ENCODE results near the gene TBC1D17. TPM values are rescaled to one million over a fixed set of nuclear protein-coding genes. Genes with fewer than 3 reads are reported as not detected.
"Not testable (repeated sequence)": the region's sequence is repeated elsewhere in the genome, so short reads cannot be mapped to it uniquely, and the experiment has no call there.

TBC1D17 gene
- total RNA-seq, 1 donor from 2014 or later = 33.9 TPM

DNA sequence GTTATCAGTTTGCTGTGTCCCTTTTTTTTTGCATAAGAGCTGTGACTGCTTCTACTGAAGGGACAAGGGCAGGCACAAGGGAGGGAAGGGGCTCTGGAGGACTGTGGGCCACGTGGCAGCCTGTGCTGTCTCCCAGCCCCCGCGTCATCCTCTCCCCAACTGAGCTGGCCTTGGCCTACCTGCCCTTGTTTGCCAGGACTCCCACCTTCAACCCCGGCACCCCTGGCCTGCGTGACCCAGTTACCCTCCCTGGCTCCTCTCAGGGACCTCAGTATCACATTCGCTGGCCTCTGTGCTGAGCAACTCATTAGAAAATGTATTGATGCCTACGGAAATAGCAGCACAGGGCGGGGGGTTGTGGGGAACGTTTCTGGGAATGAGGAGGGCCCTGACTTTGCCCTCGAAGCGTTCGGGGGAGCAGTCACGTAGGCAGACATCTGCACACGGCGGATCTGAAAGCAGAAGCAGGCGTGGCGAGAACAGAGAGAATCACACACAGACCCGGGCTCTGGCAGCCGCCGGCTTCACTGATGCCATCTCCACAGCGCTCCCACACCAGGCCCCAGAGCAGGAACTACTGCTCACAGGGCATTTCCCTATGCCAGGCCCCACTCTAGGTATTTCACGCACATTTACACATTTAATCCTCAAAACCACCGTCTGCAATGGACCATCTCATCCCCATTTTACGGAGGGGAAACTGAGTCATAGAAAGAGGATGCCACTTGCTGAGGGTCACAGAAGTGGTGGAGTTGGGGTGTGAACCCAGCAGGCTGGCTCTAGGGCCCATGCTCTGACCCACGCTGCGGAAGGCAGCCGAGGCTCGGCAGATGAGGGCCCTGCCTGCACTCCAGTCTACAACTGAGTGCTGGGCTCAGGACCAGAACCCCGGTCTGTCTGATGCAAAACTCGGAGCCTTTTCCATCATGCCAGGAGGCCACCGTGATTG lies 45.8 kb downstream of the TBC1D17 start:
- H3K4me1 Mint-ChIP-seq (ENCODE audit: unreplicated experiment) = peaks cover 15% of the 10 kb centered on the region
- H3K27ac Mint-ChIP-seq = no peak overlapping the region
- TF ChIP-seq, protein P1, sequence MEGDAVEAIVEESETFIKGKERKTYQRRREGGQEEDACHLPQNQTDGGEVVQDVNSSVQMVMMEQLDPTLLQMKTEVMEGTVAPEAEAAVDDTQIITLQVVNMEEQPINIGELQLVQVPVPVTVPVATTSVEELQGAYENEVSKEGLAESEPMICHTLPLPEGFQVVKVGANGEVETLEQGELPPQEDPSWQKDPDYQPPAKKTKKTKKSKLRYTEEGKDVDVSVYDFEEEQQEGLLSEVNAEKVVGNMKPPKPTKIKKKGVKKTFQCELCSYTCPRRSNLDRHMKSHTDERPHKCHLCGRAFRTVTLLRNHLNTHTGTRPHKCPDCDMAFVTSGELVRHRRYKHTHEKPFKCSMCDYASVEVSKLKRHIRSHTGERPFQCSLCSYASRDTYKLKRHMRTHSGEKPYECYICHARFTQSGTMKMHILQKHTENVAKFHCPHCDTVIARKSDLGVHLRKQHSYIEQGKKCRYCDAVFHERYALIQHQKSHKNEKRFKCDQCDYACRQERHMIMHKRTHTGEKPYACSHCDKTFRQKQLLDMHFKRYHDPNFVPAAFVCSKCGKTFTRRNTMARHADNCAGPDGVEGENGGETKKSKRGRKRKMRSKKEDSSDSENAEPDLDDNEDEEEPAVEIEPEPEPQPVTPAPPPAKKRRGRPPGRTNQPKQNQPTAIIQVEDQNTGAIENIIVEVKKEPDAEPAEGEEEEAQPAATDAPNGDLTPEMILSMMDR (conservative IDR thresholded peaks at IDR 0.05) = no peak

DNA sequence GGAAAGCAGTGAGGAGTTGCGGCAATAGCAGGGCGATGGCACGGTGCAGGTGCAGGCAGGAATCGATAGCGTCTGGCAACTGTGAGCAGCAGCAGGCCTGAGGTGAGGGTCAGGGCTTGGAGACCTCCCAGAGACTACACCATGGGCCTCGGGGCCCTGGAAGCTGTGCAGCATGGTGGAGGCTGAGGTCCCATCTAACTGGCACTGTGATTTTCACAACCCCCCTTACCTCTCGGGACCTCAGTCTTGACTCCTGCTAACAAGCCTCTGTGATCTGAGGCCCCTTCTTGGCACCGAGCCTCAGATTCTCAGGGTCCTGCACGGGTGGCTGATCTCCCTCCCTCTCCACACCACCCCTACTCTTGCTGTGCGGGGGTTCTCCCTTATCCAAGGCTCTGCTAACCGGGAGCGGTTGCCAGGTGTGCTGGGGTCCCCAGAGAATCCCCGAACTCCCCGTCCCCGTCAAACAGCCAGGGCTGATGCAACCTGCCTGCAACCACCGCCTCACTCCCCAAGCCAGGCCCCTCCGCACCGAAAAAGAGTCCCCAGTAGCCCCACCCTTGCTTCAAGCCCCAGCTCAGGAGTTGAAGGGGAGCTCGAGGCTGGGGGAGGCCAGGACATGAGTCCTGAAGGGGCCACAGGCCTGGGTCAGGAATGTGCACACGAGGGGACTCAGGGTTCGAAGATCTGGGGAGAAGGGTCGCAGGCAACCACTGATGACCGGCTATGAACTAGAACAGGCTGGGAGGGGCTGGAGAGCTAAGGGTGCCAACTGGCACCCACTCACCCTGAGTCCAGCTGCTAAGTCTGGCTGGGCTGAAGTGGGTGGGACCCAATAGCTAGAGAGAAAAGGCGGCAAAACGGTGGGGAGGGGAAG lies 46.7 kb downstream of the TBC1D17 start:
- H3K4me3 Mint-ChIP-seq = no peak overlapping the region
- DNase-seq (ENCODE audit: extremely low spot score, unreplicated experiment) = no peak
- TF ChIP-seq, protein P1 (conservative IDR thresholded peaks at IDR 0.05) = no peak
- peaks cover 20% of the 10 kb centered on the region for H3K36me3 Mint-ChIP-seq
- peaks cover 15% of the 10 kb centered on the region for H3K4me1 Mint-ChIP-seq (ENCODE audit: unreplicated experiment)
- no peak overlapping the region for H3K27ac Mint-ChIP-seq
- no peaks in the 10 kb centered on the region for H3K27me3 Mint-ChIP-seq
- H3K9me3 Mint-ChIP-seq = no peaks in the 10 kb centered on the region

More for the DNA sequence above, 45.8 kb downstream of the TBC1D17 start:
- DNase-seq (ENCODE audit: extremely low spot score, unreplicated experiment) = no peak
- H3K27me3 Mint-ChIP-seq = no peaks in the 10 kb centered on the region
- no peaks in the 10 kb centered on the region for H3K9me3 Mint-ChIP-seq
- peaks cover 15% of the 10 kb centered on the region for H3K36me3 Mint-ChIP-seq
- no peak overlapping the region for H3K4me3 Mint-ChIP-seq

DNA sequence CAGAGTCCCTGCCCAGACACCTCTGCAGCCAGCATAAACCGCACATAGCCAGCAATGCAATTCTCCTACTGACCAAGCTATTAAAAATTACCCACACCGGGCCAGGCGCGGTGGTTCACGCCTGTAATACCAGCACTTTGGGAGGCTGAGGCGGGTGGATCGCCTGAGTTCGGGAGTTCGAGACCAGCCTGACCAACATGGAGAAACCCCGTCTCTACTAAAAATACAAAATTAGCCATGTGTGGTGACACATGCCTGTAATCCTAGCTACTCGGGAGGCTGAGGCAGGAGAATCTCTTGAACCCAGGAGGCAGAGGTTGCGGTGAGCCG lies 47.3 kb downstream of the TBC1D17 start:
- not testable (repeated sequence) for H3K27ac Mint-ChIP-seq; H3K4me3 Mint-ChIP-seq; H3K9me3 Mint-ChIP-seq; H3K27me3 Mint-ChIP-seq; DNase-seq (ENCODE audit: extremely low spot score, unreplicated experiment)
- Mint-ChIP-seq H3K4me1 (ENCODE audit: unreplicated experiment) (peaks cover 17% of the 10 kb centered on the region), H3K36me3 (peaks cover 22% of the 10 kb centered on the region)

DNA sequence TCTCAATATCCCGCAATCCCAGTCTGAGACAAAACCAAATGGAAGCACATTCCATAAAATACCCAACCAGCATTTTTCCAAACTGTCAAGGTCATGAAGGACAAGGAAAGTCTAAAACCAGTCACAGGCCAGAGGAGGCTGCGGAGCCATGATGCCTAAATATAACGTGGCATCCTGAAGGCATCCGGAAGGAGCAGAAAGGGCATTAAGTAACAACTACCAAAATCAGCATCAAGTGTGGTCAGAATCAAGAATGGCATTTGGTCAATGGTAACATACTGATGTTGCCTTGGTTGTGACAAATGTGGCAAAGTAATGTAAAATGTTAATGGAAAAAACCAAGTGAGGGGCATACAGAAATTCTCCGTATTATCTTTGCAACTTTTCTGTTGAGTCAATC lies 48.0 kb downstream of the TBC1D17 start:
- peaks cover 22% of the 10 kb centered on the region for H3K4me1 Mint-ChIP-seq (ENCODE audit: unreplicated experiment)
- H3K4me3 Mint-ChIP-seq = no peak overlapping the region
- H3K27ac Mint-ChIP-seq = peak overlapping the region; percentile 16
- no peaks in the 10 kb centered on the region for H3K27me3 Mint-ChIP-seq
- TF ChIP-seq, protein P1 (conservative IDR thresholded peaks at IDR 0.05) = no peak
- H3K9me3 Mint-ChIP-seq = peaks cover 4% of the 10 kb centered on the region
- DNase-seq (ENCODE audit: extremely low spot score, unreplicated experiment) = no peak
- peaks cover 26% of the 10 kb centered on the region for H3K36me3 Mint-ChIP-seq

DNA sequence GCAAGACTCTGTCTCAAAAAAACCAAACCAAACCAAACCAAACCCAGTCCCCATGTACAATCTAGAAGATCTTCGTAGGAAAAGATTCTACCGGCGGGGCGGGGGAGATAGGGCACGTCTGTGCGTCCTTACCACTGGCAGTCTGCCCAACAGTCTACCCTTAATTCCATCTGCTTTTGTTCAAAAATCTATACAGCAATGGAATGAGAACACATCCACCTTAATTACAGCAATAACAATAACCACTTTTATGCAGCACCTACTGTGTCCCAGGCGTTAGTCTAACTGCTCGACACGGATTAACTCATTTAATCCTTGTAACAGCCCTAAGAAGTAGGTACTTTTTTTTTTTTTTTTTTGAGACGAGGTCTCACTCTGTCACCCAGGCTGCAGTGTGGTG lies 49.0 kb downstream of the TBC1D17 start:
- peaks cover 26% of the 10 kb centered on the region for H3K36me3 Mint-ChIP-seq
- peak overlapping the region; percentile 31 for H3K4me3 Mint-ChIP-seq
- TF ChIP-seq, protein P1 (conservative IDR thresholded peaks at IDR 0.05) = no peak
- H3K27ac Mint-ChIP-seq = no peak overlapping the region
- peaks cover 4% of the 10 kb centered on the region for H3K9me3 Mint-ChIP-seq
- H3K4me1 Mint-ChIP-seq (ENCODE audit: unreplicated experiment) = peaks cover 26% of the 10 kb centered on the region
- H3K27me3 Mint-ChIP-seq = no peaks in the 10 kb centered on the region
- no peak for DNase-seq (ENCODE audit: extremely low spot score, unreplicated experiment)

All from type B pancreatic cell (in vitro differentiated cells).